ES-I3 (cell line): ENCODE data around the gene ADRM1.

Source experiments
- H3K36me3 ChIP-seq: 2 replicates; pipeline ENCODE4 v1.6.1; 2013; ENCODE audit warnings: mild to moderate bottlenecking, low read length, control low read depth, moderate library complexity; ENCODE audit not compliant: insufficient read depth
- H3K4me1 ChIP-seq: 2 replicates; pipeline ENCODE4 v1.6.1; 2013; ENCODE audit warnings: mild to moderate bottlenecking, control low read depth, low read length; ENCODE audit not compliant: insufficient read depth
- H3K9ac ChIP-seq: 2 replicates; pipeline ENCODE4 v1.6.1; 2013; ENCODE audit warnings: low read depth, mild to moderate bottlenecking, low read length, moderate library complexity
- H3K9me3 ChIP-seq: 2 replicates; pipeline ENCODE4 v1.6.1; 2013; ENCODE audit warnings: mild to moderate bottlenecking, low read length, moderate library complexity; ENCODE audit not compliant: control insufficient read depth, insufficient read depth

Gene ADRM1

DNA sequence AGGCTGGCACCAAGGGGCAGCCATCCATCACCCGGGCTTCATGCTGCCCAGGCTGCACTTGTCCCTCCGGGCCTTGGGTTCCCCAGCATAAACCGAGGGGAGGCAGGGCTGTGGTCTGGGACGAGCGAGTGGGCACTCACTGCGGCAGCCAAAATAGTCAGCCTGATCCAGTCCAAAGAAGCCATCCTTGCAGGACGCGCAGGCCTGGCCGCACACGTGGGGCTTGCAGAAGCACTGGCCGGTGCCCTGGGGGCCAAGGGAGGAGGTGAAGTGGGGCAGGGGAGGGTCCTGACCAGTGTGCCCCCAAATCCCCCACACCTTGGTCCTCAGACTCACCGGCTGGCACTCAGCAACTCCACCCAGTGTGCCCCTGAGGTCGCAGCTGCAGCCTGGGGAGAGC lies 32.1 kb downstream of the ADRM1 start:
- H3K4me1 ChIP-seq, result no peaks in the 10 kb centered on the region
- peaks cover 46% of the 10 kb centered on the region for H3K36me3 ChIP-seq
- no peak overlapping the region for H3K9ac ChIP-seq

DNA sequence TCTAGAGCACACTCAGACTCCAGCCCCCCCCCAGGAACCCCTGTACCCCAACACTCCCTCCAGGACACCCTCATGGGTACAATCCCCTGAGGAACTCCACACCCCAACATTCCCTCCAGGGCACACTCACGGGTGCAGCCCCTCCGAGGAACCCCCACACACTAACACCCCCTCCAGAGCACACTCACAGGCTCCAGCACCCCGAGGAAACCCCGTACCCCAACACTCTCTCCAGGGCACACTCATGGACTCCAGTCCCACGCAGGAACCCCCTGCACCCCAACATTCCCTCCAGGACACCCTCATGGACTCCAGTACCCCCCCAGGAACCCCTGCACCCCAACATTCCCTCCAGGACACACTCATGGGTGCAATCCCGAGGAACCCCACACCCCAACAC lies 32.7 kb downstream of the ADRM1 start:
- H3K4me1 ChIP-seq, result no peaks in the 10 kb centered on the region
- no peak overlapping the region for H3K9ac ChIP-seq
- no peaks in the 10 kb centered on the region for H3K9me3 ChIP-seq
- H3K36me3 ChIP-seq, result peaks cover 41% of the 10 kb centered on the region

More for the DNA sequence above, 32.1 kb downstream of the ADRM1 start:
- H3K9me3 ChIP-seq, result no peaks in the 10 kb centered on the region

DNA sequence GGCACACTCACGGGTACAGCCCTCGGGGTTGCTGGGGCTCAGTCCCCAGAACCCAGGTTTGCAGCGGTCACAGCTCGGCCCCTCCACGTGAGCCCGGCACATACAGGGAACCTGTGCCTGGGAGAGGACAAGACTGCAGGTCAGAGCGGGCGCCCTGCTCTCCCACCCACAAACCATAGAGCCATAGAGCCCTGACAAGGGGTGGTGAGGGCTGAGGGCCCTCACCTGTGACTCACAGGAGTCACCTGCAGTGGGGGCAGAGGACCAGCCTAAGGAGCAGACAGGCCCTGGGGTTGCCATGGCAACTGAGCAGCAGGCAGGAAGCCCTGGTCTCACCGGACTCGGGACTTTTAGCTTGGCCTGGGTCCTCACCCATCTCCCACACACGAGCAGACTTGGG lies 33.5 kb downstream of the ADRM1 start:
- Histone ChIP-seq H3K36me3 (peaks cover 44% of the 10 kb centered on the region), H3K4me1 (no peaks in the 10 kb centered on the region), H3K9ac (no peak overlapping the region), H3K9me3 (no peaks in the 10 kb centered on the region)

DNA sequence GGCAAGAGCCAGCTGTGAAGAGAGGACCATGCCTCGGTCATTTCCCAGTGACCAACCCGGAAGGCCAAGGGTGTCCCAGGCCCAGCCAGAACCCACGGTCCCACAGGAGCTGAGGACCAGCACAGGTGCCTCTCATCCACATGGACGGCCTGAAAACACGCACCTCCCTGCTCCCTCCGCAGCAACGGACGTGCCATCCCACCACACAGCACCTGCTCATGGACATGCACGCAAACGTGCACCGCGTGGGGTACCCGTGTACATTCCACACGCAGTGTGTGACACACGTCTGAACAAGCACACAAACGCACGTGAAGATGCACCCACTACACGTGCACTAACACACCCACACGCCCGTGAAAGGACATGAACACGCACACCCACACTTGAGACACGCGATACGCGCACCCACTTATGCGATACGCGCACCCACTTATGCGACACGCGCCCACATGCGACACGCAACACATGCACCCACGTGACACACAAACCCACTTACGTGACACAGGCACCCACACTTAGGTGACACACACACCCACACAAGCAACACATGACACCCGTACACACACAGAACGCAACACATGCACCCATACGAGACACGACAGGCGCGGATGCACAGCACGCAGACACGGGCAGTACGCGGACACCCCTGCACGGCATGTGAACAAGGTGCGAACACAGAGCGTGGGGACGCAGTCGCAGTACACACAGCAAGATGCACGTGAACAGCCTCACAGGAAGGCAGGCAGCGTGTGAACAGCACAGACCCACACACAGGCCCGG lies 34.2 kb downstream of the ADRM1 start:
- Histone ChIP-seq H3K9ac (no peak overlapping the region), H3K36me3 (peaks cover 39% of the 10 kb centered on the region), H3K4me1 (no peaks in the 10 kb centered on the region), H3K9me3 (no peaks in the 10 kb centered on the region)

DNA sequence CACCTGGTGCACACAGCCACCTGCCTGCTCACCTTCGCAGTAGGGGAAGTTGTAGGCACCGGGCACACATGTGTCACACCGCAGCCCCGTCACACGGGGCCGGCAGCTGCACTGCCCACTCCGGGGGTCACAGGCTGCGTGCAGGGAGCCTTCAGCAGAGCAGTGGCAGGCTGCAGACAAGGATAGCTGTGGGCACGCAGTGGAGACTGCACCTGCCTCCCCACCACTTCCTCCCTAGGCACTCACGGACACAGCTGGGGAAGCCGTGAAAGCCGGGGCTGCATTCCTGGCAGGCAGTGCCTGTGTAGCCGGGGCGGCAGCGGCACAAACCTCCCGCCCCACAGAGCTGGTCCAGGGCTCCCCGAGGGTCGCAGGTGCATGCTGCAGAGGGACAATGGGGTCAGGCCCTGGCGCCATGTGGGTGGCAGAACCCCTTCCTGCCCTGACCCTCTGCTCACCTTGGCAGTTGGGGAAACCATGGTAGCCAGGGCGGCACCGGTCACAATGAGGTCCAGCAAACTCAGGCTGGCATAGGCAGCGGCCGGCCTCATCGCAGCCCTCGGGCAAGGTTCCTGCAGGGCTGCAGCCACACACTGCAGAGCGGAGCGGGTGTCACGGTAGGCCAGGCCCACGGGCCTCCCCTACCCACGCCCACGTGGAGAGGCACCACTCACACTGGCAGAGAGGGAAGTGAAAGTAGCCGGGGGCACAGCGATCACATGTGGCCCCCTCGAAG lies 34.9 kb downstream of the ADRM1 start:
- H3K36me3 ChIP-seq, result peaks cover 40% of the 10 kb centered on the region
- no peak overlapping the region for H3K9ac ChIP-seq
- H3K4me1 ChIP-seq, result no peaks in the 10 kb centered on the region
- H3K9me3 ChIP-seq, result no peaks in the 10 kb centered on the region

DNA sequence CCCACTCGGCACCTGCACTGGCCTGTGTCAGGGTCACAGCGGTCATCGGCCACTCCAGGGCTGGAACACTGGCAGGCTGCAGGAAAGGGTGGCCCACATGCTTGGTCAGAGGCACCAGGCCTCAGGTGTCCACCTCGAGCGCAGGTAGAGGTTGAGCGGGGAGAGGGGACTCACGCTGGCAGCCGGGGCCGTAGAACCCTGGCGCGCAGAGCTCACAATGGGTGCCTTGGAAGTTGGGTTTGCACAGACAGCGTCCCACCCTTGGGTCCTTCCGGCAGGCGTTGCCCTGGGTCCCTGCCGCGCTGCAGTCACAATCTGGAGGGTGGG lies 35.5 kb downstream of the ADRM1 start:
- no peak overlapping the region for H3K9ac ChIP-seq
- H3K4me1 ChIP-seq, result no peaks in the 10 kb centered on the region
- no peaks in the 10 kb centered on the region for H3K9me3 ChIP-seq
- peaks cover 37% of the 10 kb centered on the region for H3K36me3 ChIP-seq

DNA sequence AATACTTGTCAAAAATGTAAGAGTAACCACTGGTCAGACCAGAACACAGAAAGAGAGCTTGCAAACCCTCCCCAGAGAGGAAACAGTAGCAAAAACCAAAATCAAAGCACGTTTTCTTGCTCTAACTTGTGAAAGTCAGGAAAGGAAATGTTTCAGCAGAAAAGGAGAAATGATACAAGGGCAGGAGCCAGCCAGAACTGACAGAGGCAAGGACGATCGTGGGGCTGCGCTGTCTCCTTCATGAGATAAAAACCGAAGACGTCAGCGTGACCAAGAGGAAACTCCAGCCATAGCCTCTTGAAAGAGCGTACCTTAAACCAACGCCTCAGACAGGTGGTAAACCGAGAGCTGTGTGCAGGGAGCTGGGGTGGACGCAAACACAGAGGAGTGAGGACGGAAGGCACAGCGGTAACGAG lies 36.9 kb downstream of the ADRM1 start:
- no peak overlapping the region for H3K9ac ChIP-seq
- H3K36me3 ChIP-seq, result peaks cover 42% of the 10 kb centered on the region
- no peaks in the 10 kb centered on the region for H3K9me3 ChIP-seq
- no peaks in the 10 kb centered on the region for H3K4me1 ChIP-seq

DNA sequence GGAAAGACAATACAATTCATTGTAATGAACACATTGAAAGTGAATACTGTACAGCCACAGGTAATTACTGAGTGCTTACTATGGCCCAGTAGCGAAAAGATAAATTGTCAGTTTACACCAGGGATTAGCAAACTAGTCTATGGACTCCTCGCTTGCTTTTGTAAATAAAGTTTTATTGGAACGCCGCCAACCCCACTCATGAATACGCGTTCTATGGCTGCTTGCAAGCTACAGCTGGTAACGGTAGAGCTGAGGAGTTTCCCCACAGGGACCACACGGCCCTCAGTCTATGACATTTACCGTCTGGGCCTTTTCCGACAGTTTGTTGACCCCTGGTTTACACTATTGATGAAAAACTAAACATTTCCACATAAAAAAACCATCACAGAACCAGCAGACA lies 40.1 kb downstream of the ADRM1 start:
- no peaks in the 10 kb centered on the region for H3K4me1 ChIP-seq
- H3K36me3 ChIP-seq, result peaks cover 53% of the 10 kb centered on the region
- no peaks in the 10 kb centered on the region for H3K9me3 ChIP-seq
- H3K9ac ChIP-seq, result no peak overlapping the region

DNA sequence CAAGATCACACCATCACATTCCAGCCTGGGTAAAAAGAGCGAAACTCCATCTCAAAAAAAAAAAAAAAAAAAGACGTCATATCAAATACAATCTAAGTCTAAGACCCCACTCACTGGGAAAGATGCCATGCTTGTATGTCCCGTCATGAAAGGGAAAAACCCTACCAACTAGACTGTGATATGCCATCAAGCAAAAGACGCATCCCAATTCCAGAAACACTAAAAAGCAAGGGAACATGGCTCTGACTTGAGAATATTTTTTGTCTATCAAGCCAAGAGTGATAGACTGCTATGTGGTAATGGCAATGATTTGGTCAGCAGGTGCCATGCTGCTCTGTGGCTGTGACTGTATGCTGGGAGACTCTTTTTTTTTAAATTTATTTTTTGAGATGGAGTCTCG lies 41.3 kb downstream of the ADRM1 start:
- H3K9ac ChIP-seq, result no peak overlapping the region
- peaks cover 53% of the 10 kb centered on the region for H3K36me3 ChIP-seq
- no peaks in the 10 kb centered on the region for H3K4me1 ChIP-seq
- 0 out of 2 replicates have a peak, but pooled peaks cover under 1% of the 10 kb centered on the region for H3K9me3 ChIP-seq

DNA sequence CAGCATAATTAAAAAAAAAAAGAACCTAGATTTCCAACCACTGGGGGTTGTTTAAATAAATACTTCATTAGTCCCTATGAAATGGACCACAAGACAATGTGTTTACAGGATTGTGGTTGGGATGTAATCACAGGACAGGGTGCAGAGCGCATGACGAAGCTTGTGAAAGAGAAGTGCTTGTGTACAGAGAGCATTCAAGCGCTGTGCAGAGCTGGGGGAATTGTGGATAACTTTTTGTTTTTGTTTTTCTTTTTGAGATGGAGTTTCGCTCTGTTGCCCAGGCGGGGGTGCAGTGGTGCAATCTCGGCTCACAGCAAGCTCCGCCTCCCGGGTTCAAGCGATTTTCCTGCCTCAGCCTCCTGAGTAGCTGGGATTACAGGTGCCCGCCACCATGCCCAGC lies 42.0 kb downstream of the ADRM1 start:
- Histone ChIP-seq H3K9ac (no peak overlapping the region), H3K9me3 (peaks cover 4% of the 10 kb centered on the region; the same call in 1 of the 2 replicates), H3K36me3 (peaks cover 52% of the 10 kb centered on the region), H3K4me1 (no peaks in the 10 kb centered on the region)

DNA sequence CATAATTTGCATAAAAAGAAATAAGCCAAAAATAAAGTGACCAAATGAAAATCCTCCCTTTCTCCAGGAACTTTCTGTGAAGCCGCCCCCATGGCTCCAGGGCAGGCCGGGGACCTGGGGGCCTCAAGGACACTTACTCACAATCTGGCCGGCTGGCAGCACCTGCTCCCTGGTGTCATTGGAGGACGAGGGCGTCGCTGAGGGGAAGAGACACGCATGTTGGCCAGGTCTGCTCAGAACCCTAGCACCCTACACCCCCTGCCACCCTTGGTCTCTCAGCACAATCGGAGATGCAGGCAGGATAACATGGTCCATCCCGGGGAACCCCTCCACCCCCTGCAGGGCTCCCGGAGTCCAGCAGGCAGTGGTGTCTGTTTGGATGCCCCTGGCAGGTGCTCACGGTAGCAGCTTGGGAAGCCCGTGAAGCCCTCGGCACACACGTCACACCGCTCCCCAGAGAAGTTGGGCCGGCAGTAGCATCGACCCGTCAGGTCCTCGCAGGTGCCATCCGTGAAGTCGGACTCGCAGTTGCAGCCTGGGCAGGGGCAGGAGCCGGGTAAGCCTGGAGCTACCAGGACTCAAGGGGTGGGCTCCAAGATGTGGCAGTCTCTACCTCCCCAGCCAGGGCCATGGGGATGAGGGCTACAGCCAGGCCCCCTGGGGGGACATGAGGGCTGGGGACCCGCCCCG lies 43.0 kb downstream of the ADRM1 start:
- H3K9me3 ChIP-seq, result peaks cover 4% of the 10 kb centered on the region; the same call in 1 of the 2 replicates
- H3K9ac ChIP-seq, result no peak overlapping the region
- no peaks in the 10 kb centered on the region for H3K4me1 ChIP-seq
- peaks cover 60% of the 10 kb centered on the region for H3K36me3 ChIP-seq

DNA sequence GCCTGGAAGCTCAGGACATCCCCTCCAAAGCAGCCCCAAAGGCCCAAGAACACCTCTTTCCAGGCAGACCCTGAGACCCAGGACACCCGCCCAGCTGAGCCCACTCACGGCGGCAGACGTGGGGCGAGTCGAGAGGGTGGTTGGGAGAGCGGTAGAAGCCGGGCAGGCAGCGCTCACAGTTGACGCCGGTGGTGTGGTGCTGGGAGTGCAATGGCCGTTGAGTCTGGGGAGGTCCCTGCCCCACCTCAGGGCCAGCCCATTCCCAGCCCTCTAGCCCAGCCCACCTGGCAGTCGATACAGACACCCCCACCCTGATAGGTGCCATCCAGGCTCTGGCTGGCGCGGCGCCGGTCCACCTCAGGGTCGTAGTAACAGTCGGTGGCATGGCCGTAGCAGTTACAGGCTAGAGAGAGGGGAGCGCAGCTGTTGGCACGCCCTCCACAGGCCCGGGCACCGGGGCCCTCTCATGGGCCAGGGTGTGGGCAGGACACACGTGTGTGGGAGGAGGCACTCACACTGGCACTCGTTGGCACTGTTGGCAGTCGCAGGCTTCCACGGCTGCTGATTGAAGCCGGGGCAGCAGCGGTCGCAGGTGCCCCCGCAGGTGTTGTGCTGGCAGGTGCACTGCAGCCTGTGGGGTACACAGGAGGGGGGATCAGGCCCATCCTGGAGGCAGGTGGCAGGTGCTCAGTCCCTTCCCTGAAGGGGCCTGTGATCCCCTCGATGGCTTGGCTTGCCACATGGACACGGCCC lies 43.8 kb downstream of the ADRM1 start:
- H3K9me3 ChIP-seq, result peaks cover 4% of the 10 kb centered on the region; the same call in 1 of the 2 replicates
- H3K4me1 ChIP-seq, result no peaks in the 10 kb centered on the region
- H3K9ac ChIP-seq, result no peak overlapping the region
- peaks cover 61% of the 10 kb centered on the region for H3K36me3 ChIP-seq

DNA sequence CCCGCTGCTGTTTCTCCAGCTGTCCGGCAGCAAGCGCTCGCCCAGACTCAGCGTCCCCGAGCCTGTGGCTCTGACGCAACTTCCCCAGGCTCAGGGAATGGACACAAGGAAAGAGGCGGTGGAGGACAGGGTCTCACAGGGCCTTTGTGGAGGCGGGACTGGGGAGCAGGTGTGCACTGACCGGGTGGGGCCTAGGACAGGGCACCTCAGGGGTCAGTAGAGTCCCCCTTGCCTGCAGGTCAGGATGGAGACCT lies 44.3 kb downstream of the ADRM1 start:
- no peaks in the 10 kb centered on the region for H3K4me1 ChIP-seq
- no peak overlapping the region for H3K9ac ChIP-seq
- H3K36me3 ChIP-seq, result peaks cover 66% of the 10 kb centered on the region
- H3K9me3 ChIP-seq, result peaks cover 4% of the 10 kb centered on the region; the same call in 1 of the 2 replicates

DNA sequence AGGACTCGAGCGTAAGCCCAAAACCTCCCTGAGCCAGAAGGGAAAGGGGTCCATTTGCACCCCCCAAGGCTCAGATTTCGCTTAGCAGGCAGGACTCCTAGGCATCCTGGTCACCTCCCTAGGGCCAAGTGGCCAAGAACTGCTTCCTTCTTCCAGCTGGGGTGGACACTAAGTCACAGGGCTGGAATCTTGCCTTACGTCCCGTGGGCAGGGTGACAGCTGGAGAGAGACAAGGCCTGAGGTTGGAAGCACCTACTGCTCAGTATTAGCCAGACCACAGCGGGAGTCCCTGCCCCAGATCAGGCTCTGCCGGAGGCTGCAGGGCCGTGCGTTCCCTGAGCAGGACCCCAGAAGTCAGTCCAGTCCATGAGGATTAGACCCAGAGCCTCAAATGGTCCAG lies 44.6 kb downstream of the ADRM1 start:
- H3K9ac ChIP-seq, result no peak overlapping the region
- H3K4me1 ChIP-seq, result no peaks in the 10 kb centered on the region
- peaks cover 66% of the 10 kb centered on the region for H3K36me3 ChIP-seq
- peaks cover 4% of the 10 kb centered on the region; the same call in 1 of the 2 replicates for H3K9me3 ChIP-seq
